PFSK-1 (cell line): ENCODE results near the gene STC2.

ENCODE experiments used
- POLR2AphosphoS5 ChIP-seq: IDR thresholded peaks from 2 replicates; pipeline ENCODE4 v1.6.1; 2012; ENCODE audit warnings: low read depth, mild to moderate bottlenecking, control low read depth, low read length, moderate library complexity
- SIN3A ChIP-seq: IDR thresholded peaks from 2 replicates; pipeline ENCODE4 v1.6.1; 2012; ENCODE audit warnings: mild to moderate bottlenecking, low read length, moderate library complexity, borderline replicate concordance; ENCODE audit not compliant: insufficient read depth
- TF ChIP-seq, protein P1 (sequence below), 2 experiments: IDR thresholded peaks; 2 replicates each; pipeline versions ENCODE4 v1.6.1 to v1.8.0; 2011 to 2012; ENCODE audit warnings: low read depth in 2 of 2, low read length in 2 of 2, control low read depth in 1 of 2, inconsistent platforms in 1 of 2, mild to moderate bottlenecking in 1 of 2, moderate library complexity in 1 of 2; ENCODE audit not compliant: insufficient read depth in 1 of 2

DNA sequence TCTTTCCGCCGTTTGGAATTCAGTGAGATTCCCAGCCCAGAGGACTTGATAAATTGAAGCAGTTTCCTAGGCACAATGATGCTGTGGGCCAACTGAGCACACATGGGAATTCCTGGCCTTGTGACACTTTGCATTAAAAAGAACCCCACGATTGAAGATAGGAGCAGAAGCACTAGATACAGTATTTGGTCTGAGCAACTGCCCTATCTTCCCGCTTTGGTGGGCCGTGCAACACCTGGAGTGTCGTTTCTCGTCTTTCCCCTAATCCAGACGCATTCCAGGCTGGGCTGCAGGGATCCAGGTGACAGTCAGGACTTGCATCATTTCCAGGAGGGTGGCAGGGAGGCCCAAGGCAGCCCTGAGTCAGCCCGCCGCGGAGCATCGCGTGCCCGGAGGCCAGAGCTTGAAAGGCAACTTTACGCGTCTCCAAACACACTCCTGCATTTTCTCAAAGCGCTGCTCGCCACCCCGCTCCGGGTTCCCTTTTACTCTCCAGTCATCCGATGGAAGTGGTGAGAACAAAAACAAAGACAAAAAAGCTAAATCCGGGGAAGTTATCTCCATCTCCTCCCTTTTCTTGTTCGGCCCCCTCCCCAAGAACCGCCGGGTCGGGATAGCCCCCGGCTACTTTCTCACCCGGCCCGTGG is 753 bp upstream of the STC2 start:
- TF ChIP-seq, protein P1, sequence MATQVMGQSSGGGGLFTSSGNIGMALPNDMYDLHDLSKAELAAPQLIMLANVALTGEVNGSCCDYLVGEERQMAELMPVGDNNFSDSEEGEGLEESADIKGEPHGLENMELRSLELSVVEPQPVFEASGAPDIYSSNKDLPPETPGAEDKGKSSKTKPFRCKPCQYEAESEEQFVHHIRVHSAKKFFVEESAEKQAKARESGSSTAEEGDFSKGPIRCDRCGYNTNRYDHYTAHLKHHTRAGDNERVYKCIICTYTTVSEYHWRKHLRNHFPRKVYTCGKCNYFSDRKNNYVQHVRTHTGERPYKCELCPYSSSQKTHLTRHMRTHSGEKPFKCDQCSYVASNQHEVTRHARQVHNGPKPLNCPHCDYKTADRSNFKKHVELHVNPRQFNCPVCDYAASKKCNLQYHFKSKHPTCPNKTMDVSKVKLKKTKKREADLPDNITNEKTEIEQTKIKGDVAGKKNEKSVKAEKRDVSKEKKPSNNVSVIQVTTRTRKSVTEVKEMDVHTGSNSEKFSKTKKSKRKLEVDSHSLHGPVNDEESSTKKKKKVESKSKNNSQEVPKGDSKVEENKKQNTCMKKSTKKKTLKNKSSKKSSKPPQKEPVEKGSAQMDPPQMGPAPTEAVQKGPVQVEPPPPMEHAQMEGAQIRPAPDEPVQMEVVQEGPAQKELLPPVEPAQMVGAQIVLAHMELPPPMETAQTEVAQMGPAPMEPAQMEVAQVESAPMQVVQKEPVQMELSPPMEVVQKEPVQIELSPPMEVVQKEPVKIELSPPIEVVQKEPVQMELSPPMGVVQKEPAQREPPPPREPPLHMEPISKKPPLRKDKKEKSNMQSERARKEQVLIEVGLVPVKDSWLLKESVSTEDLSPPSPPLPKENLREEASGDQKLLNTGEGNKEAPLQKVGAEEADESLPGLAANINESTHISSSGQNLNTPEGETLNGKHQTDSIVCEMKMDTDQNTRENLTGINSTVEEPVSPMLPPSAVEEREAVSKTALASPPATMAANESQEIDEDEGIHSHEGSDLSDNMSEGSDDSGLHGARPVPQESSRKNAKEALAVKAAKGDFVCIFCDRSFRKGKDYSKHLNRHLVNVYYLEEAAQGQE (IDR thresholded peaks at IDR 0.05; ENCODE audit: insufficient read depth in 1 of 2, low read depth in 2 of 2, low read length in 2 of 2): no peak
- TF ChIP-seq POLR2AphosphoS5 (no peak), SIN3A (no peak)
